Activated gamma-delta T cell (primary cell): ENCODE results near the gene AP5S1.

Source experiments
- DNase-seq: peaks from one replicate; lab custom pipeline; 2025; lab: John Stamatoyannopoulos, UW

Gene AP5S1

GRCh38 chr20:3876676-3877075 is 56.3 kb downstream of the AP5S1 start:
- no peak for DNase-seq
